OCI-LY3 (cell line): Measurements from ENCODE around the gene AGAP1.

Source experiments
- H2AFZ ChIP-seq: fragments of 200-600, 300-600 bp; shearing (Covaris generic); 2 replicates; pipeline ENCODE4 v1.6.0; 2014; ENCODE audit warnings: antibody characterized with exemption, low read depth, low read length
- H3K27ac ChIP-seq: fragments of 200-600, 300-600 bp; sonication (generic); 2 replicates; pipeline ENCODE4 v1.5.1; 2014; ENCODE audit warnings: mild to moderate bottlenecking, low read length, moderate library complexity, mixed read lengths
- H3K27me3 ChIP-seq: fragments of 200-600, 300-600 bp; sonication (generic); 2 replicates; pipeline ENCODE4 v1.6.1; 2014; ENCODE audit warnings: low read depth, low read length, mixed read lengths
- H3K36me3 ChIP-seq: fragments of 200-600, 300-600 bp; sonication (generic); replicated peaks from 2 replicates; pipeline ENCODE3; 2014; ENCODE audit warnings: low read depth, low read length, mixed read lengths
- H3K4me1 ChIP-seq: fragments of 300-600, 200-600 bp; sonication (generic); 2 replicates; pipeline ENCODE4 v1.6.1; 2014; ENCODE audit warnings: low read length, mixed read lengths
- H3K4me2 ChIP-seq: fragments of 200-600, 300-600 bp; sonication (generic); 2 replicates; pipeline ENCODE4 v1.6.1; 2014; ENCODE audit warnings: low read length, mixed read lengths
- H3K4me3 ChIP-seq: fragments of 300-600, 200-600 bp; sonication (generic); 2 replicates; pipeline ENCODE4 v1.5.1; 2014; ENCODE audit warnings: antibody characterized with exemption, mild to moderate bottlenecking, low read length, moderate library complexity
- H3K79me2 ChIP-seq: fragments of 300-600, 200-600 bp; shearing (Covaris generic); 2 replicates; pipeline ENCODE4 v1.6.1; 2014; ENCODE audit warnings: mild to moderate bottlenecking, low read length, mixed read lengths
- H3K9ac ChIP-seq: fragments of 300-600, 200-600 bp; shearing (Covaris generic); 2 replicates; pipeline ENCODE4 v1.6.0; 2014; ENCODE audit warnings: mild to moderate bottlenecking, low read length, moderate library complexity
- H3K9me3 ChIP-seq: fragments of 200-600, 300-600 bp; shearing (Covaris generic); 2 replicates; pipeline ENCODE4 v1.6.1; 2014; ENCODE audit warnings: low read length, mixed read lengths; ENCODE audit not compliant: insufficient read depth
- H4K20me1 ChIP-seq: fragments of 200-600, 300-600 bp; sonication (generic); 2 replicates; pipeline ENCODE4 v1.6.1; 2016; ENCODE audit warnings: low read length, mixed read lengths; ENCODE audit not compliant: insufficient read depth
- CTCF ChIP-seq: fragments of 200-600, 300-600 bp; sonication (generic); IDR thresholded peaks from 2 replicates; pipeline ENCODE4 v1.5.1; 2014; ENCODE audit warnings: antibody characterized with exemption, low read length, low read depth
- EZH2phosphoT487 ChIP-seq: fragments of 200-600 bp; shearing (Covaris generic); IDR thresholded peaks from 2 replicates; pipeline ENCODE4 v1.6.1; 2018; ENCODE audit warnings: antibody characterized with exemption, mixed run types, low read depth

Gene AGAP1

GRCh38 chr2:235725016-235725489 lies 231.2 kb downstream of the AGAP1 start:
- no peaks in the 10 kb centered on the region for H3K4me1 ChIP-seq
- H3K36me3 ChIP-seq = no peaks in the 10 kb centered on the region
- TF ChIP-seq CTCF (no peak), EZH2phosphoT487 (no peak)
- no peak overlapping the region for H3K9ac ChIP-seq
- no peak overlapping the region for H3K27ac ChIP-seq
- no peaks in the 10 kb centered on the region for H3K27me3 ChIP-seq
- H3K79me2 ChIP-seq = no peaks in the 10 kb centered on the region
- H4K20me1 ChIP-seq = no peaks in the 10 kb centered on the region
- no peaks in the 10 kb centered on the region for H3K9me3 ChIP-seq
- no peak overlapping the region for H3K4me3 ChIP-seq
- no peak overlapping the region for H2AFZ ChIP-seq
- H3K4me2 ChIP-seq = no peak overlapping the region

GRCh38 chr2:235725841-235726240 lies 232.0 kb downstream of the AGAP1 start:
- no peaks in the 10 kb centered on the region for H3K9me3 ChIP-seq
- no peak overlapping the region for H3K4me3 ChIP-seq
- H3K4me2 ChIP-seq = no peak overlapping the region
- H3K27me3 ChIP-seq = no peaks in the 10 kb centered on the region
- no peaks in the 10 kb centered on the region for H3K79me2 ChIP-seq
- no peaks in the 10 kb centered on the region for H3K4me1 ChIP-seq
- no peak overlapping the region for H3K9ac ChIP-seq
- H4K20me1 ChIP-seq = no peaks in the 10 kb centered on the region
- no peaks in the 10 kb centered on the region for H3K36me3 ChIP-seq
- H2AFZ ChIP-seq = no peak overlapping the region
- H3K27ac ChIP-seq = no peak overlapping the region
- TF ChIP-seq EZH2phosphoT487 (no peak), CTCF (no peak)

GRCh38 chr2:235726554-235726953 lies 232.7 kb downstream of the AGAP1 start:
- Histone ChIP-seq H4K20me1 (no peaks in the 10 kb centered on the region), H2AFZ (no peak overlapping the region), H3K9ac (no peak overlapping the region), H3K4me1 (no peaks in the 10 kb centered on the region), H3K36me3 (no peaks in the 10 kb centered on the region), H3K27ac (no peak overlapping the region), H3K9me3 (no peaks in the 10 kb centered on the region), H3K4me3 (no peak overlapping the region), H3K4me2 (no peak overlapping the region), H3K27me3 (no peaks in the 10 kb centered on the region), H3K79me2 (no peaks in the 10 kb centered on the region)
- no peak for TF ChIP-seq CTCF

- Histone ChIP-seq H3K9me3 (no peaks in the 10 kb centered on the region), H3K27me3 (no peaks in the 10 kb centered on the region), H3K27ac (no peak overlapping the region), H3K4me3 (no peak overlapping the region), H3K4me2 (no peak overlapping the region), H3K4me1 (no peaks in the 10 kb centered on the region), H2AFZ (no peak overlapping the region), H4K20me1 (no peaks in the 10 kb centered on the region), H3K9ac (no peak overlapping the region), H3K79me2 (no peaks in the 10 kb centered on the region), H3K36me3 (no peaks in the 10 kb centered on the region)
- no peak for TF ChIP-seq CTCF
- TF ChIP-seq EZH2phosphoT487 = no peak
Measured at GRCh38 chr2:235727174-235727573, 233.3 kb downstream of the AGAP1 start.
